NCI-H748 (cell line): ENCODE results near the gene MPRIP.
A peak's percentile ranks its signal among the peaks of the same experiment; 100 is the strongest.

Source experiments
- DNase-seq: peaks from one replicate; lab custom pipeline; 2025; ENCODE audit not compliant: unreplicated experiment; lab: John Stamatoyannopoulos, UW

Gene MPRIP

DNA sequence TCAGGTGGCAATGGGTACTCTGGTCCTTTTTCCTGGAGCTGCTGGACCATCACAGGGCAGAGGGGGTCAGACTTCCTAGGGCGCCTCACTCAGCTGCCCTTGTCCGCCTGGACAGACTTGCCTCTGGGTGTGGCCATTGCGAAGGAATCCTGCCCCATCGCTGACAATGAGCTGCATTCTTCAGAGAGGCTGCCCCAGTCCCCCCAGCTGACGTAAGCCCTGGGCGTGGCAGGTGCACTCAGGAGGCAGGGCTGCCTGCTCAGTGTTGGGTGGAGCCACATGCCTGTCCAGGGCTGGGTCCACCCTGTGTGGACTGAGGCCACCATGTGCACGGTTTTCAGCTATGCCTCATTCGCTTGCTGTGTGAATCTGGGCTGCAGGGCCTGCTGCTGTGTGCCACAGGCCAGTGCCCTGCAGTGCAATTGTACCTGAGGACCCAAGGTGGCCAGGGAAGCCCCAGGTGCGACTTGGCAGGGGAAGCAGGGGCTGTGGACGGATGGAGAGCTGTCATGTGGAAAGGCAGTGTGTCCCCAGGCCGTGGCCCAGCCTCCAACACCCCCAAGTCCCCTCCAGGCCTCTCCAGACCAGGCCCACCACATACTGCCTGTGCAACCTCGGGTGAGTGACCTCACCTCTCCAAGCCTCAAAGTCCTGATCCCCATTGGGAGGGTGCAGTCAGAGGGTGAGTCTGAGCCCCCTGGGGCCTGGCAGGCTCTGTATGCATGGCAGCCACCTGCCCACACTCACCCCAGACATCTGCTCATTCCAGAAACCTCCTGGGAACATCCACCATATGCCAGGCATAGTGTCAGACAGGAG lies 14.0 kb upstream of the MPRIP start:
- peak; percentile 80 for DNase-seq

DNA sequence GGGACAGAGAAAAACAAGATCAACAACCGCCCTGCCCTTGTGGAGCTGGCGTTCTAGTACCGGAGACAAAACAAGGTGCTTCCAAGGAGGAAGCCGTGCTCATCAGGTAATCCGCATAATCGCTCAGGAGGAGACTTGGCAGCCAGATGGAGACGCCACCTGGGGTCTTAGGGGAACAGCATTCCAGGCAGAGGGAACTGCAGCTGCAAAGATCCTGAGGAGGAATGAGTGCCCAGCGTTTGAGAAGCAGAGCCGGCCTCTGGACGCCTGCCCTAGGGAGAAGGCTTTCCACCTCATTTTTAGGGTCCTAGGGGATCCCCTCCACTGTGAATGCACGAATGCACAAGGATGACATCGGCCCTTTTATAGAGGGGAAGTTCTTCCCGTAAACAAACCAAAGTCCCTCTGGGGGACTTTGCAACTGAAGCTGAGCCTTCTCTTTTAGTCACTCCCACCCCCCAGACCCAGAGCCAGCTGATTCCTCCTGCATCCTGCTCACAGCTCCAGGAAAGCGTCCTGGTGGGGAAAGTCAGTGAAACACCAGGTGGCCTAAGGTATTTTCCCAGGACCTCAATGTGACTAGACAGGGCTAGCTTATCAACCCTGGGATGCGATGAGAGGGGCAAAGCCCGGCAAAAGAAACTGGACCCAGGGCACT lies 13.2 kb upstream of the MPRIP start:
- DNase-seq = no peak

DNA sequence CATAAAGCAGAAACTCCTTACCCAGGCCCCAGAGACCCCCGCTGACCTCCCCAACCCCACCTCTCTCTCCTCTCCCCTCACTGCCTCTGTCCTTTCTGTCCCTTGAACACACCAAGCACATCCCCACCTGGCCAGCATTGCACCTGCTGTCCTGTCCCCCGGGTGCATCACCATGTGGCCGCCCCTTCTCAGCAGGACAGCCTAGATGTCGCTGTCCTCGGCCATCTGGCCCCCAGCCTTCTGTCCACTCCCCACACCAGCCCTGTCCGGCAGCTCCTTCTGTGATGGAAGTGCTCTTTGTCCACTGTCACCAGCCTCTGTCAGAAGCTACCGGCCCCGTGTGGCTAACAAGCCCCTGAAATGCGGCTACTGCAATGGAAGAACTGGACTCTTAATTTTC lies 12.3 kb upstream of the MPRIP start:
- no peak for DNase-seq

DNA sequence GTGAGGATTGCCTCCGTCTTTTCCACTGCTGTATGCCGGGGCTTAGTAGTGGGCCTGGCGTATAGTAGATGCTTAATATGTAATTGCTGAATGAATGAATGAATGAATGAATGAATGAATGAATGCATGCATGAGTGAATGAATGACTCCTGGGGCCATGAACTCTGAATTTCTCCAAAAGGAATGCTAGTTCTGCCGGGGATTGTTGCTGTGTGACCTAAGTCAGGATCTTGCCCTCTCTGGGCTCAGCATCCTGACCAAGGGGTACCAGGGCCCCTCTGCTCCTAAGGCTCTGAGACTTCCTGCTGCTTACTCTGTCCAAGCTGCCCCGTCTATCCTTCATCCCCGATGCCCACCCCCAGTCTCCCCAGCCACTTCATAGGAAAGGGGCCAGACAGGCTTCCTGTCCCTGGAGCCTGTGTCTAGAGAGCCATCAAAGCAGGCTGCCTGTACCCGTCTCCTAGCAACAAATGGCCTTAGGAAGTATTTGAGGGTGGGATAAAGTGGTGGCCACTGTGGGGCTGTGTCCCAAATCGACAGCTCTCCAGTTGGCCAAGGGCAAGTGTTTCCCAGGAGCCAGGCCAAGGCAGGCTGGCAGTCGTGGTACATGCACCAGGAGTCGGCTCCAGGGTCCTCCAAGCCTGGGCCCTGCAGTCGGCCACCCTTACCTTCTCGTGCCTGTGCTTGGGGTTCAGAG lies 11.6 kb upstream of the MPRIP start:
- DNase-seq = peak; percentile 31

DNA sequence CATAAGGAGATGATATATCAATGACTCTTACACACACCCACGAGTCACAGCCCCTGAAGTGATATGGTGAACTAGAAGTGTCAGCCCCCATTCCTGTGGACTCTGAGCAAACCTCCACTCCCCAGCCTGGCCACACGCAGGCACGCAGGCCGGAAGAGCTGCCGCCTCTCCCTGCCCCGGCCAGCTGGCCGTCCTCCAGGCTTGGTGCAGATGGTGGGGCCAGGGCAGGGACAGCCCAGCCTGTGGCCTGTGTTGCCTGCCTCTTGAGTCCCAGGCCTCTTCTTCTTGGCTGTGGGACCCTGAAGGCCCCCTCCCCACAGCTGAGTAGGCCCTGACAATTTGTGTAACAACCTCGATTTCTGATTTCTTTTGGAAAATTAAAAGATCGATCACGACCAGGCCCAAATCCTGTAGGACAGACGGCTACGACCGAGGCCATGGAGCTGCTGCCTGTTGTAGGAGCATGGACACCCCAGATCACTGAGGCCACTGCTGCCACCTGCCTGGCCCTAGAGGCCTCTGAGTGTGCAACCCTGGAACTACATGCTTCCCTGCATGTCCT lies 10.0 kb upstream of the MPRIP start:
- DNase-seq = no peak

DNA sequence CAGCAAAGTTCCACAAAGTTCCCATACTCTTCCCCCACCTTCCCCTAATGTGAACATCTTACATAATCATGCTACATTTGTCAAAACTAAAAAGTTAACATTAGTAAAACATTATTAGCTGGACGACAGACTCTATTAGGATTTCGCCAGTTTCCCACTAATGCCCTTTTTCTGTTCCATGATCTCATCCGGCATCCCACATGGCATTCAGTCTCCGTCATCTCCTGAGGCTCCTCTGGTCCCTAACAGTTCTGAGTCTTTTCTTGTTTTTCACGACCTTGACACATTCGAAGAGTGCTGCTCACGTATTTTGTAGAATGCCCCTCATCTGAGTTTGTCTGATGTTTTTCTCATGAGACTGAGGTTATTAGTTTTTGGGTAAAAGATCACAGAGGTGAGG lies 8.8 kb upstream of the MPRIP start:
- no peak for DNase-seq

DNA sequence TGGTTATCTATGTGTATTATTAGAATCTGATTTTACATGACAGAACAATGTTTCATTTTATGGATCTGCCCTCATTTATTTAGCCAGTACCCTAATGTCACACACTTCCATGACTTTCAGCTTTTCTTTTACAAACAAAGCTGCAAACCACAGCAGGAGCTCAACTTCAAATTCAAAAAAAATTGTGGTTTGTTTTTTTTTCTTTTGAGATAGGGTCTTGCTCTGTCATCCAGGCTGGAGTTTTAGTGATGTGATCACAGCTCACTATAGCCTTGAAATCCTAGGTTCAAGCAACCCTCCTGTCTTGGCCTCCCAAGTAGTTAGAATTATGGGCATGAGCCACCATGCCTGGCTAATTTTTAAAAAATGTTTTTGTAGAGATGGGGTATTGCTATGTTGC lies 8.2 kb upstream of the MPRIP start:
- DNase-seq = no peak

DNA sequence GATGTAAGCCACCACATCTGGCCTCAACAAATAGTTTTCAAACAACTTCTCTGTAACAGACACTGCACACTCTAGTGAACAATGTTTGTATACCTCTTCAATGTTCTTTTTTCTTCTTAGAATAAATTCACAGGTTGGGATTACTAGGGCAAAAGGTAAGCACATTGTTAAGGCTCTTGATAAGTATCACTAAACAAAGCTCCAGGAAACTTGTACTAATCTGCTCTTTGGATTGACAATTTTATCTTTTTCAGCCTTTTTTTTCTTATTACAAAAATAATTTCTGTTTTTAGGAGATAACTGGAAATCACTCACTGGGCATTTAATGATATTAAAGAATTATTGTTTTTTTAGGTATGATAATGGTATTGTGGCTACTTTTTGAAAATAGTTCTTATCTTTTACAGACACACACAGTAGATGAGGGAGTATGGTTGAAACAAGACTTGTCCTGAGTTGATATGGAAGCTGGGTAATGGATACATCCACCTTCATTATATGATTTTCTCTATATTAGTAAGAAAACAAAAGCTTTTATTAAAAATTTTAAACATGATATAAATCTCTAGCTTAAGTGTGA lies 7.7 kb upstream of the MPRIP start:
- no peak for DNase-seq

DNA sequence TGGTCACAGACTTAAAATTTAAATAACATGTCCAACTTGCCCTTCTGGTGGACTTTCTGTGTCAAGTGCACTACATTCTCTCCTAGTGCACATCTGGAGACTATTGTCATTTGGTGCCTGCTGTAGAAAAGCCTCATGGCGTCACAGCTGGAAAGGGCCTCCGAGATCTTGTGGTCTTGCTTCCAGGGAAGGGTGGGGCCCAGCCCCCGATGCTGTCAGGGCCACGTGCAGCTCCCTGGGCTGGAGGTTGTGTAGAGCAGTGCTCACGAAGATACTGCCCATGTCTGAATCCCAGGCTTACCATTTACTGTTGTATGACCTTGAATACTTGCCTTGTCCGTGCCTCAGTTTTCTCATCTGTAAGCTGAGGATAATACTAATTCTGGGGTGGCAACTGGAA lies 6.8 kb upstream of the MPRIP start:
- DNase-seq = no peak

DNA sequence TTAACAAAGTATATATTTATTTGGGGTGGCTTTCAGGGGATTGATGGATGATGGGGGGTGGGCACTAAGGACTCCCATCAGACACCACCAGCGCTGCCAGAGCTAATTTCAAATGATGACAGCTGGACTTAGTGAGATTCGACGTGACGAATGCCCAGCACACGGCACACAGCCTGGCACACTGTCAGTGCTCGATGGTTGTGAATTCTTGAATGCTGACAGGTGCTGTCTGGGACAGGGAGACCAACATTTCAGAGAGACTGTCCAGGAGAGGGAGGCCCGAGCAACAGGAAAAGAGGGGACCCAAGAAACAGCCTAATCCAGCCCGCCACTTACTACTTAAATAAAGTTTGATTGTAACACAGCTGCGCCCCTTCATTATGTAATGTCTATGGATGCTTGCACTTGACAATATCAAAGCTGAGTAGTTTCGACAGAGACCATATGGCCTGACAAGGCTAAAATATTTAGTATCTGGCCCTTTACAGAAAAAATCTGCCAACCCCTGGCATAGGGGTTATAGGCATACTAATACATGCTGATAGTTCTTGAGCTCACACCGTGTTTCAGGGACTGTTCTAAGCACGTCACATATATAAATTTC lies 6.2 kb upstream of the MPRIP start:
- DNase-seq = no peak

DNA sequence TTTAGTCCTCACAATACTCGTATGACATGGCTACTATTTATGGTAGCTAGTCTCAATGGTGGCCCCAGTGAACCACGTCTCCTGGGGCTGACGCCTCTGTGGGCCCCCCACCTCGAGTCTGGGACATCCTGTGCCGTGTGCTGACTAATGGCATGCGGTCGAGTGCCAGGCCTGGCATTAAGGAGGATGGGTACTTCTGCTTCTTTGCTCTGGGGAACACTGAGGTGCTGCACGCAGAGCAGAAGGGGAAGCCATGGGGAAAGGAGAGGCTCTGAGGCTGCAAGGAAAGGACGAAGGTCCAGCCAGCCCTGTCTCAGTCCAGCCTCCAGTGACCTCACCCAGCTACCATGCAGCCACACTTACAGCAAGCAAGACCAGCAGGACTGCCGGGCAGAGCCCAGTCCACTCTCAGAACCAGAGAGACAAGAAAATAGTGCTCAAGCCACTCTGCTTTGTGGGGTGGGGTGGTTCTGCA lies 5.7 kb upstream of the MPRIP start:
- no peak for DNase-seq

DNA sequence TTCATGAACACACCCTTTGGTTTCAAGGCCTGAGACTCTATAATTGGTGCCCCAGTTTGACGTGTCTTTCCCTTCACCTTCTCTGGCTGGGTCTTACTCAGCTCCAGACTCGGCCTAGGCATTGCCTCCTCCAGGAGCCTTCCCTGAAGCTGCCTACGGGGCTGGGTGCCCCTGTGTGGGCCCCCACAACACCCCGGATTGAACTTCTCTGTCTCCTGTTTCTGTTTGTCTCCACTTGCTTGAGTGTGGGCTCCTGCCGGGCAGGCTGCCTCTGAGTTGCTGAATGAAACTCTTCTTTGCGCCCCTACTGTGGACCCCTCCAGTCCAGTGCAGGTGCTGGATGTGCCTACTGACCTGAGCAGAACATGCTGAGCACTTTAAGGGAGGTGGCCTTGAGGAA lies 2.3 kb upstream of the MPRIP start:
- no peak for DNase-seq

DNA sequence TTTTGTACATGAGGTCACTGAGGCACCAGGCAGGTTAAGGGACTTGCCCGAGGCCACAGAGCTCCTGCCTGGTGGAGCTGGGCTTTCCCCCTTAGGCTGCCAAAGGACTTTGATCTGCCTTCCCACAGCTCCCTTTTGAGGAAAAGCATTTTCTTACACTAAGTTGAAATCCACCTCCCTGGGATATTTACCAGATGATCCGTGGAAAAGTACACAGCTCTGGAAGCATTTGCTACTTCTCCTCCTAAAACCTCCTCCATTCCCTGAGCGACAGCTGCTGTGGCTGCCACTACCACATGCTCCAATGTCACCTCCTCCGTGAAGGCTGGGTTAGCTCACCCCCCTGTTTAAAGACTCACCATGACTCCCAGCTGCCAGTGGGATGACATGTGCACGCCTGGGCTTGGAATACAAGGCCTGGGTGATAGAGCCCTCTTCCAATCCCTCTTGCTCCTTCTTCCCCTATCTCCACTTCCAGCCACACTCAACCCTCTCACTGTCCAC lies 1.2 kb upstream of the MPRIP start:
- peak; percentile 28 for DNase-seq

DNA sequence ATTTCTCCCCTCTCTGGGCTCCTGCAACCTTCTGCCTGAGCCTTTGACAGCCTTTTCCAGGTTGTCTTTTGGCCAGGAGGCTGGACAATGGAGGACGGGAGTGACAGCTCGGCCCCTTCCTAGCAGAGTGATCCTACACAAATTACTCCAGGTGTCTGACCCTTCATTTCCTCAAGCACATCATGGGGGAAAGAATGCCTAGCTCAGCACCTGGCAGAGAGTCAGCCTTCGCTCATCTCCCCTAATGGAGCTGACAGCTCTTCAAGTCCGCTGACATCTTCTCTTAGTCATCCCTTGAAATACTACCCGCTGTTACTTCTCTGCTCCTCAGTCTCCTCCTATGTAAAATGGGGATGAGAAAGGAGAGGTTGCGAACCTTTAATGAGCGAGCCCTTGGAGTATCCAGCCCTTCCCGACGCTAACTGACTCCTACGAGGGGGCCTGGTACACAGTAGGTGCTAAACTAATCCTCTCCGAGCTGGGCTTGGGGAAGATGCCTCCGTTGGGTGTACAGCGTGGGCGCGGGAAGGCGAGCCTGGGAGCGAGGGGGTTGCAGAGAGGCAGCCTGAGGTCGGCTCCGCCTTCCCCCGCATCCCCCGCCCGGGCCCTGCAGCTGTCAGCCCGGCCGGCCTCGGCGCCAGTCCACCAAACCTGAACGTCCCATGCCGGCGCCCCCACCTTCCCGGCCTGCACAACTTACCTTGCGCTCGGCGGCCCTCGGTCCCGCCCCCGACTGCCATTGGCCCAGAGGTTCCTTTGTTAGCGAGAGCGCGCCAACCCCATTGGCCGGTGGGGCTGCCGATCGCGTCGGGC lies 480 bp upstream of the MPRIP start:
- peak; percentile 97 for DNase-seq

DNA sequence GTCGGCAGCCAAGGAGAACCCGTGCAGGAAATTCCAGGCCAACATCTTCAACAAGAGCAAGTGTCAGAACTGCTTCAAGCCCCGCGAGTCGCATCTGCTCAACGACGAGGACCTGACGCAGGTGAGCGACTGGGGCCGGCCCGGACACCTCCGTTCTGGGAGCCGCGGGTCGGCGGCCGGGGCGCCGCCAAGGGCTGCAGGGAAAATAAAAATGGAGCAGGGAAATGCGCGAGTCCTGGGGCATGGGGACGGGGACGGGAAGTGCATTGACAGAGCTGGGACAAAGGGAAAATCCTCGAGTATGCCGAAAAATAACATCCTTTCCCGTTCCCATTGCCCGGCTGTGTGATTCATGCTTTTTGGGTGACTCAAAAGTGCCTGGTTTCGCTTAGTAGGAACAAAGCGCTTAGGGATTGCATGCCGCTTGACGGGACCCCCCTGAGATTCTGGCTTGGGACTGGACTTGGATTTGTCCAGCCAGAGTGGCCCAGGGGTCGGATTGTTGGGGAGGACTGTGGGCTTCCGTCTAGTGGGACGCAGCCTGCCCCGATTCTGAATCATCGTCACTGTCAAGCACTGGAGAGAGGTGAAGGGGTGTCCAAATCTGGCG lies 699 bp downstream of the MPRIP start:
- peak; percentile 33 for DNase-seq

DNA sequence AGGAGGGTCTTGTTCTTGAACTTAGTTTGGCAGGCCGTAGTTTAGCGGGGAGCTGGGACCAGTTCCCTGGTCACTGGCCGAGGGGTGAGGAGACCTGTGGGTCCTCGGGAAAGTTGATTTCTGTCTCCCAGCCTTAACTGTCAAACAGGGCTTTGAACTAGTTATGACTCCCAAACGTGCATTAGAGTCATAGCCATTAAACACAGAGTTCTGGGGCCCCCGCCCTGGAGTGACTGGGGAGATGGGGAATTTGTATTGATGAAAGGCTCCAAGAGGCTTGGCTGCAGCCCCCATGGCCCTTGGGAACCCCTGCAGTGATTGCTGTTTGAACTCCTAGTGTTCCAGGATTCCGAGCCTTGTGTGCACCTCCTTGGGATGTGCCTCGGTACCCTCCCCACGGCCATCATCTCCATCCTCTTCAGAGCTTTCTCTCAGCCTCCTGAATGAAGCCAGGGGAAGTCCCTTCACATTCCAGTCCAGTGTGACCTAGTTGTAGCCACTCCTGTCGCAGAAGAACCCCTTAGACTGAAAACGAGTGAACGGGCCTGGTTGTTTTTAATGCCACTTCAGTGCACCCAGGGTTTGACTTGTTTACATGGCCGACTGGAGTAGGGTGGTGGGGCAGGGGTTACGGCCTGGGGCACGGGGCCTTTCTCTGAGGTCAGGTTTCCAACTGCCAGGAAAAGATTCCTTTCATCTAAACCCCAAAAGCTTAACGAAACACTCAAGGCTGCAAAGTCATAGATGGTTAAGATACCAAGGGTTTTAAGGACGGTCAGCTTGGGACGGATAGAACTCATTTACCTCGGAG lies 1.4 kb downstream of the MPRIP start:
- peak; percentile 42 for DNase-seq

DNA sequence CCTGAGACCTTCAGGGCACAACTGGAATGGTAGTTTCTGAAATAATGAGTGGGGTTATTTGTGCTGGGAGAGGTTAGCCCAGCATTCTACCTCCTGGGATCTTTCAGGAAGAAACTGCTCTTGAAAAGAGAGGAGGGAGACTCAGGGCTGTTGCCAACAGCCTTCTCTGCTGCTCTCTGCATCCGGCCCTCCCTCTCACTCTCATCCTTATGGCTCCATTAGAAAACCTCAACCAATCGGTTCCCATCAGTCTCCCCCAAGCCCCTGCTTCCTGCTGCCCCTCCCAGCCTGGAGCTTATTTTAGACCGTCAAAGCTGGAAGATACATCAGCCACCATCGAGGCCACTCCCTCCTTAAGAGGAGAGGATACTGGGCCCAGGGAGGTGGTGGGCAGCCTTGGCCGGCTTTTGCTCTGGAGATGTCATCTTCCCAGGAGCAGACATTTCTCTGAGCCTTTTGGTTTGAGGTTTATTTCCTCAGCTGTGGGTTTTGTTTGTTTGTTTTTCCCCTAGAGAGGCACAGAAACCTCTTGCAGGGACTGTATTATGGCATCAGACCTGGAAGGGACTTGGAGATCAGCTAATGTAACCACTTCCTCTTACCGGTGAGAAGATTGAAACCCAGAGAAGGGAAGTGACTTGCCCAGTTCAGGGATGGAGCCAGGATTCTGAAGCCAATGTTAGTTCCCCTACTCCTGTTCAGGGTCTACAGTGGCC lies 2.7 kb downstream of the MPRIP start:
- peak; percentile 74 for DNase-seq

DNA sequence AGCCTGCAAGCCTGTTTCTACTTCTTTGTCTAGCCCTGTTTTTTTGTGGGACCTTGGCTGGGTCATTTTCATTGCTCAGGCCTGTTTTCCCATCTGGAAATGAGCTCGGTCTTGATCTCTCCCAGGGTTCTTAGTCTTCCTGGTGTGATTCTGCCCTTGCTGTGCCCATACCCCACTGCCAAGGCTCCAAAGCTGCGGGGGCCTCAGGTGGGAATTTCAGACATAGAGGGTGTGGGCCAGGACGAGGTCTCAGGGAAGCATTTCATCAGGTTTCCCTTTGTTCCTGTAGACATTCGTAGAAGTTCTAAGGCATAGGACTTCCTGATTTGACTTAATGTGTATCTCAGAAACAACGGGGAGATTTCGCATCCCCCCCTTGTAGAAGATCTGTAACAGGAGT lies 5.8 kb downstream of the MPRIP start:
- DNase-seq = no peak
